H1 (cell line): ENCODE measurements around the gene SPRR3. TPM values are rescaled to one million over a fixed set of nuclear protein-coding genes. Genes with fewer than 3 reads are reported as not detected.

Experiments used
- CHD7 ChIP-seq: fragments of 300-600 bp; sonication (generic); IDR thresholded peaks from 2 replicates; pipeline ENCODE4 v1.7.1; 2012; ENCODE audit warnings: low read length, moderate library complexity, mild to moderate bottlenecking, inconsistent platforms; ENCODE audit not compliant: insufficient replicate concordance
- EP300 ChIP-seq, 2 experiments: IDR thresholded peaks; 1 replicate in 1 of 2; 2 replicates in 1 of 2; pipeline ENCODE4 v1.6.1; 2011 to 2012; ENCODE audit warnings: low read depth in 2 of 2, low read length in 2 of 2, mild to moderate bottlenecking in 2 of 2, borderline replicate concordance in 1 of 2, inconsistent platforms in 1 of 2, moderate library complexity in 1 of 2
- GABPA ChIP-seq: IDR thresholded peaks from 2 replicates; pipeline ENCODE4 v1.6.1; 2011; ENCODE audit warnings: mild to moderate bottlenecking, low read length, moderate library complexity, borderline replicate concordance; ENCODE audit not compliant: insufficient read depth
- KDM1A ChIP-seq: fragments of 200-600, 300-600 bp; sonication (generic); IDR thresholded peaks from 2 replicates; pipeline ENCODE4 v1.7.1; 2016; ENCODE audit warnings: mild to moderate bottlenecking, low read length, borderline replicate concordance
- POU5F1 ChIP-seq: IDR thresholded peaks from 2 replicates; pipeline ENCODE4 v1.6.1; 2011; ENCODE audit warnings: low read depth, mild to moderate bottlenecking, low read length, moderate library complexity
- polyA plus RNA-seq, 7 experiments: library from polyadenylated mRNA; depleted of rRNA in 3 of 7; stranded (reverse) in 5 of 7; unstranded in 2 of 7; fragments of >200 nt in 5 of 7; fragments of 200-250 nt in 2 of 7; gene quantifications; 1 replicate in 5 of 7; 2 replicates in 1 of 7; 4 replicates in 1 of 7; pipeline versions ENCODE4 v1.2.1 to v1.2.3, GENCODE V29; 2011 to 2013; ENCODE audit warnings: missing spikeins in 2 of 7, mixed read lengths in 2 of 7
- total RNA-seq: library from RNA; stranded (reverse); fragmentation: NEBNext Ultra II Directional; extraction: Animal tissue kit (Norgen Biotek cat#: 25700); gene quantifications from 2 replicates; pipeline ENCODE4 v1.2.1, GENCODE V29; 2021

SPRR3 gene
- total and polyA plus RNA-seq, 2 of the 8 experiments (the other 6 are each of a cell fraction or from before 2014, with no cell fraction given), result not detected

- no peak for TF ChIP-seq CHD7
- no peak for TF ChIP-seq POU5F1
- TF ChIP-seq GABPA, result no peak
- no peak for TF ChIP-seq EP300 (IDR thresholded peaks at IDR 0.05; ENCODE audit: borderline replicate concordance in 1 of 2, low read depth in 2 of 2, low read length in 2 of 2)
- no peak for TF ChIP-seq KDM1A
- TF ChIP-seq, all 59 proteins: peak for 0
These were observed 42.3 kb upstream of the SPRR3 start (continued) for GRCh38 chr1:152959273-152959672.
